Peyer's patch (tissue), 4 donors: ENCODE results near the gene TIMP1.

Experiments
- POLR2A ChIP-seq, 2 donors: fragments of 450-650 bp; IDR thresholded peaks; one replicate each; pipeline ENCODE4 v1.5.1; 2017; ENCODE audit warnings: antibody characterized with exemption in 2 of 2, mild to moderate bottlenecking in 2 of 2, moderate library complexity in 2 of 2
- TF ChIP-seq, protein P1 (sequence below), 6 experiments: fragments of 450-650 bp in 4 of 6; fragments of 200-600 bp in 2 of 6; sonication (generic) in 1 of 6; IDR thresholded peaks; one replicate each; pipeline ENCODE4 v1.5.1; 2017 to 2019; ENCODE audit warnings: antibody characterized with exemption in 6 of 6, mild to moderate bottlenecking in 3 of 6, moderate library complexity in 1 of 6

DNA sequence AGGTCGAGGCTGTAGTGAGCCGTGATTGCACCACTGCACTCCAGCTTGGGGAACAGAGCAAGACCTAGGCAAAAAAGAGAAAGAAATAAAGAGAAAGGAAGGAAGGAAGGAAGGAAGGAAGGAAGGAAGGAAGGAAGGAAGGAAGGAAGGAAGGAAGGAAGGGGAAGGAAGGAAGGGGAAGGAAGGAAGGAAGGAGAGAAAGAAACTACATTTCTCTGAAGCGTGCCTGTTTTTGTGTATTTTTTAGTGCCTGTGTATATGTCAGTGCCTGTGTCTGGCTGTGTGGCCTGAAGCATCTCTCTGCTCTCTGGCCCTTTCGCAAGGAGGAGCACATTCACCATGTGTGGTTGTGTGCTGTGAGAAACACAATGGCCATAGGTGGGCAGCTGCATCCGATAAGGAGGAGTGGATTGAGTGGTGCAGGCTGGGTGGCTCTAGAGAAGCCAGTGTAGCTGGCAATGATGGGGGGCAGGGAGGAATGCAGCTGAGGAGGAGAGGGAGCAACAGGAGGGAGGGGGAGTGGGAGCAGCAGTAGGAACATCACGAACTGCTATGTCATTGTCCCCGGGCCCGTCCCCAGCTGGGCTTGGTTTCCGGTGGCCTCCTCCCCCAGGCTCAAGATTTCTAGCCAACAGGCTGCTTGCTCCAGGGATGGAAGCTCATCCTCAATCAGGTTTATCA is 26.0 kb downstream of the TIMP1 start:
- TF ChIP-seq, protein P1, sequence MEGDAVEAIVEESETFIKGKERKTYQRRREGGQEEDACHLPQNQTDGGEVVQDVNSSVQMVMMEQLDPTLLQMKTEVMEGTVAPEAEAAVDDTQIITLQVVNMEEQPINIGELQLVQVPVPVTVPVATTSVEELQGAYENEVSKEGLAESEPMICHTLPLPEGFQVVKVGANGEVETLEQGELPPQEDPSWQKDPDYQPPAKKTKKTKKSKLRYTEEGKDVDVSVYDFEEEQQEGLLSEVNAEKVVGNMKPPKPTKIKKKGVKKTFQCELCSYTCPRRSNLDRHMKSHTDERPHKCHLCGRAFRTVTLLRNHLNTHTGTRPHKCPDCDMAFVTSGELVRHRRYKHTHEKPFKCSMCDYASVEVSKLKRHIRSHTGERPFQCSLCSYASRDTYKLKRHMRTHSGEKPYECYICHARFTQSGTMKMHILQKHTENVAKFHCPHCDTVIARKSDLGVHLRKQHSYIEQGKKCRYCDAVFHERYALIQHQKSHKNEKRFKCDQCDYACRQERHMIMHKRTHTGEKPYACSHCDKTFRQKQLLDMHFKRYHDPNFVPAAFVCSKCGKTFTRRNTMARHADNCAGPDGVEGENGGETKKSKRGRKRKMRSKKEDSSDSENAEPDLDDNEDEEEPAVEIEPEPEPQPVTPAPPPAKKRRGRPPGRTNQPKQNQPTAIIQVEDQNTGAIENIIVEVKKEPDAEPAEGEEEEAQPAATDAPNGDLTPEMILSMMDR (IDR thresholded peaks at IDR 0.05) = no peak
- no peak for TF ChIP-seq POLR2A (IDR thresholded peaks at IDR 0.05)
